Osteocyte (in vitro differentiated cells): ENCODE measurements around the gene GBX2. TPM values are rescaled to one million over a fixed set of nuclear protein-coding genes. Genes with fewer than 3 reads are reported as not detected.

Experiments
- DNase-seq: peaks from one replicate; pipeline ENCODE4 v3.0.0; 2021; ENCODE audit warnings: mixed read lengths; ENCODE audit not compliant: unreplicated experiment; ENCODE audit errors: extremely low spot score
- H3K27ac Mint-ChIP-seq: one replicate; pipeline ENCODE4 v1.8.0; 2021; ENCODE audit warnings: mild to moderate bottlenecking, mixed read lengths; ENCODE audit not compliant: unreplicated experiment
- H3K27me3 Mint-ChIP-seq: one replicate; pipeline ENCODE4 v1.8.0; 2021; ENCODE audit warnings: mixed read lengths; ENCODE audit not compliant: unreplicated experiment
- H3K36me3 Mint-ChIP-seq: one replicate; pipeline ENCODE4 v1.8.0; 2021; ENCODE audit warnings: mixed read lengths; ENCODE audit not compliant: unreplicated experiment
- H3K4me1 Mint-ChIP-seq: one replicate; pipeline ENCODE4 v1.8.0; 2021; ENCODE audit warnings: mixed read lengths; ENCODE audit not compliant: unreplicated experiment
- H3K4me3 Mint-ChIP-seq: one replicate; pipeline ENCODE4 v1.8.0; 2021; ENCODE audit warnings: mild to moderate bottlenecking, moderate library complexity, mixed read lengths; ENCODE audit not compliant: unreplicated experiment
- H3K9me3 Mint-ChIP-seq: one replicate; pipeline ENCODE4 v1.8.0; 2021; ENCODE audit warnings: mixed read lengths; ENCODE audit not compliant: unreplicated experiment
- total RNA-seq: library from RNA; stranded (reverse); gene quantifications from 2 replicates; pipeline ENCODE4 v1.2.1, GENCODE V29; 2021
- TF ChIP-seq, protein P1 (sequence below): fragments of 200-600 bp; sonication (generic); IDR thresholded peaks from 2 replicates; pipeline ENCODE4 v1.5.0; 2021; ENCODE audit warnings: antibody characterized with exemption, mild to moderate bottlenecking, moderate library complexity

The GBX2 gene
- total RNA-seq, 1 donor from 2014 or later = 56.5 TPM

DNA sequence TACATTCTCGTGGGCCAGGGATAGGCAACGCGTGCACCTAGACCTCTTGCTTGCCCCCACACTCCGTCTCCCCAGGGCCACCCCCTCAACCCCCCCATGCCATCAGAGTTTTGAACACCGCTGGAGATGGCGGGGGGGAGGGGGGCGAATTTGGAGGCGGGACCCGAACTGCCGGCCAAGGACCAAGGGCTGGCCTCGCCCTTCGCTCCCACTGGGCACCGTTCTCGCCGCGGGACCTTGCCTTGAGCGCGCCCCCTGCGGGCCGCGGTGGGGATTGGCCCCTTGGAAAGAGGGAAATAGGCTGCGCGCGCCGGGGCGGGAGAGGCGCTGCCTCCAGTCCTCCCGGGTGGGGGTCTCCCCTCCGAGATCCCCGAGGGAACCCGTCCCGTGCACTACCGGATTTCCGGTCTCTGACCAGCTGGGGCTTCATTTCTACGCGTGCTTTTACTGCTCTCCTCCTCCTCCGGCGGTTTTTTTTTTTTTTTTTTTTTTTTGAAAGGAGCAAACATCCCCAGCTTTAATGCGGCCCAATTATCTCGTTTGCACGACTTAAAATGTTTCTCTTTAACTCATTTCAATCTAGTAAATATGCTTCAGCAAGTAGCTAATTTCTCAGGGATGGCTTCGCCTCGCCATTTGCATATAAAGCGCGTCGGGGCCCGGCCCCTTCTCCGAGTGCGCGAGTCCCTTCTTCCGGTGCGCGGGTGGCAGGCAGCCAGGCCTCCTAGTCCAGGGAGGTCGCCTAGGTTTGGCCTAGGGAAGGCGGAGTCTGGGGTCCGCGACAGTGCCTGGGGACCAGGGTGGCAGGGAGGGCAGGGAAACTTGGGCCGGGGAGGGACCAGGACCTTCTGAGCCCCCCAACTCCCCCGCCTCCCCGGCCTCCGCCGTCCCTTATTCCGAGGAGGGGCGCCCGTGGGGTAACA lies 10.0 kb upstream of the GBX2 start:
- H3K9me3 Mint-ChIP-seq = no peaks in the 10 kb centered on the region
- peaks cover 3% of the 10 kb centered on the region for H3K36me3 Mint-ChIP-seq
- TF ChIP-seq, protein P1, sequence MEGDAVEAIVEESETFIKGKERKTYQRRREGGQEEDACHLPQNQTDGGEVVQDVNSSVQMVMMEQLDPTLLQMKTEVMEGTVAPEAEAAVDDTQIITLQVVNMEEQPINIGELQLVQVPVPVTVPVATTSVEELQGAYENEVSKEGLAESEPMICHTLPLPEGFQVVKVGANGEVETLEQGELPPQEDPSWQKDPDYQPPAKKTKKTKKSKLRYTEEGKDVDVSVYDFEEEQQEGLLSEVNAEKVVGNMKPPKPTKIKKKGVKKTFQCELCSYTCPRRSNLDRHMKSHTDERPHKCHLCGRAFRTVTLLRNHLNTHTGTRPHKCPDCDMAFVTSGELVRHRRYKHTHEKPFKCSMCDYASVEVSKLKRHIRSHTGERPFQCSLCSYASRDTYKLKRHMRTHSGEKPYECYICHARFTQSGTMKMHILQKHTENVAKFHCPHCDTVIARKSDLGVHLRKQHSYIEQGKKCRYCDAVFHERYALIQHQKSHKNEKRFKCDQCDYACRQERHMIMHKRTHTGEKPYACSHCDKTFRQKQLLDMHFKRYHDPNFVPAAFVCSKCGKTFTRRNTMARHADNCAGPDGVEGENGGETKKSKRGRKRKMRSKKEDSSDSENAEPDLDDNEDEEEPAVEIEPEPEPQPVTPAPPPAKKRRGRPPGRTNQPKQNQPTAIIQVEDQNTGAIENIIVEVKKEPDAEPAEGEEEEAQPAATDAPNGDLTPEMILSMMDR = peak; percentile 88
- H3K4me3 Mint-ChIP-seq = peak overlapping the region; percentile 73
- no peaks in the 10 kb centered on the region for H3K27me3 Mint-ChIP-seq
- peak overlapping the region; percentile 93 for H3K27ac Mint-ChIP-seq
- peaks cover 63% of the 10 kb centered on the region for H3K4me1 Mint-ChIP-seq
- peak; percentile 97 for DNase-seq

DNA sequence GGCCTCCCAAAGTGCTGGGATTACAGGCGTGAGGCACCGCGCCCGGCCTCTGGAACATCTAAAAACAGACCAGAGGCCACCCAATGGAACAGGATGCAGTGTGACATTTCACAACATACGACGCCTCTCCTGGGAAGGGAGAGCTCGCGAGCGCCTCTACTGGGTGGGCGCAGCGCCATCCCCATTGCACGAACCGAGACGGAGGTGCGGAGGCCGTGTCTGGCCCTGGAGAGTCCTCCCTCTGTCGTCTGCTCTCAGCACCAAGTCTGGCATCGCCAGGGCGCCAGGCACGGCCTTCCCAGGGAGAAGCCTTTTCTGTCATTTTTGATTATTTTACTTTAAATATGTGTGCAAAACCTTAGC lies 9.4 kb upstream of the GBX2 start:
- TF ChIP-seq, protein P1 = no peak
- H3K9me3 Mint-ChIP-seq = no peaks in the 10 kb centered on the region
- no peak for DNase-seq

DNA sequence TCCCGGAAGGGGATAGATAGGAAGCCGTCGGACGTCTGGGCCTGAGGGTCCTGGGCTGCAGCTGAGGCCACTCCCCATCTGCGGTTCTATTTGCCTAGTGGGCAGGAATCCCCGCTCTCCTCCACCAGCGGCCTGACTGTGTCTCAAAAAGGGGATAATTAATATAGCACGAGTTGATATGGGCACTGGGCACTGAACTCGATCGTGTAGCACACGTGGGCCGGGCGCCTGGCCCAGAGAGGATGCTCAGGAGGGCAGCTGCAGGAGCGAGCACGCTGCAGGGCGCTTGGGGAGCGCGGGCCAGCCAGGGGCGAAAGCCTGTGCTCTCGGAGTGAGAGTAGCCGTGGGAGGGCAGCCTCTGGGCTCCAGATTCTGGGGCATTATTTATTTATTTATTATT lies 8.8 kb upstream of the GBX2 start:
- DNase-seq = no peak
- TF ChIP-seq, protein P1 = no peak
- peak overlapping the region; percentile 86 for H3K27ac Mint-ChIP-seq
- H3K27me3 Mint-ChIP-seq = no peaks in the 10 kb centered on the region
- no peak overlapping the region for H3K4me3 Mint-ChIP-seq
- H3K36me3 Mint-ChIP-seq = no peaks in the 10 kb centered on the region
- peaks cover 71% of the 10 kb centered on the region for H3K4me1 Mint-ChIP-seq
- no peaks in the 10 kb centered on the region for H3K9me3 Mint-ChIP-seq

More for the DNA sequence above, 9.4 kb upstream of the GBX2 start:
- Mint-ChIP-seq H3K36me3 (peaks cover 1% of the 10 kb centered on the region), H3K4me3 (peak overlapping the region; percentile 73), H3K4me1 (peaks cover 65% of the 10 kb centered on the region), H3K27me3 (no peaks in the 10 kb centered on the region), H3K27ac (peak overlapping the region; percentile 93)

DNA sequence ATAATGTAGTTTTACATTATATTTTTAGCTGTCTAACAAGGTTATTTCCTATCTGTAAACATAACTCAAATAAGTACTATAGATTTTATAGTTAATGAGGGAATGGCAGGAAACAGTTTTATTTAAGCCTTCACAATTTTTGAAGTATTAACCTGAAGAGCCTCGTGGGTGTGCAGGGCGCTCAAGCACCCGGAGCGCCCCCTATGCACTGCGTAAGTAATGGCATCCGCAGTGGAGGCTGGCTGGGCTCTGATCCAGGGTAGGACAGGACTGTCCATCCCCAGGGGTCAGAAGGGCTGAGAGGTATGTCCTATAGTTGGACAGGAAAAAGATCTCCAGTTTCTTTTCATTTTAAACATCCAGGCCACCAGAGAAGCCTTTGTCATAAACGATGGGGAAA lies 8.2 kb upstream of the GBX2 start:
- no peak for DNase-seq
- Mint-ChIP-seq H3K4me1 (peaks cover 76% of the 10 kb centered on the region), H3K36me3 (no peaks in the 10 kb centered on the region), H3K27me3 (no peaks in the 10 kb centered on the region), H3K27ac (peak overlapping the region; percentile 86), H3K9me3 (no peaks in the 10 kb centered on the region), H3K4me3 (no peak overlapping the region)
- TF ChIP-seq, protein P1 = peak; percentile 69

DNA sequence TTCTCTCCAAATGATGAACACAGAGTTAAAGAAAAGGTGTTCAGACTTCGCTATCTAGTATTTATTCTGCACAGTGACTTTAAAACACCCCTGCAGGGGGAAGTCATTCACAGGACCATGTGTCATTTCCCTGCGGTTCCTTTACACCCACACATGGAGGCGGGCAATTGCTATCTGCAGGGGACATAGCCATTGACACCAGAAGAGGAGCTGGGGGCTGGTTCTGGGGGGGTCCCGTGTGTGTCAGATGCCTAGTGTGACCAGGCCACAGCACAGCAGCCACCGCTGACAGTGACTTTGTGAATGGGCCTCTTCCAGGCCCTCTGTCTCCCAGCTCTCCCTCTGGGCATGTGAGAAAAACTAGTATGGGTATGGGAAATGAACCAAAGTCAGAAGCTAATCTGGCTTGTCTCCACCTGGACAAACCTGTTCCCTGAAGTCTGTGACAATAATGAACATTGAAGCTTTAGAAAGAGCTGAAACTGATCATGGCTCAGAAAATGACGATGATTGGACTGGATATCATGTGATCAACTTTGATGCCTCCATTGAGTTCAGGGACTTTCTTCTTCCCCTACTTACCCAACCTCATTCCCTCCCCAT lies 7.5 kb upstream of the GBX2 start:
- Mint-ChIP-seq H3K4me3 (no peak overlapping the region), H3K27ac (peak overlapping the region; percentile 86), H3K27me3 (no peaks in the 10 kb centered on the region)

More for the DNA sequence above, 7.5 kb upstream of the GBX2 start:
- no peaks in the 10 kb centered on the region for H3K36me3 Mint-ChIP-seq
- H3K9me3 Mint-ChIP-seq = no peaks in the 10 kb centered on the region
- DNase-seq = no peak
- TF ChIP-seq, protein P1 = no peak
- H3K4me1 Mint-ChIP-seq = peaks cover 80% of the 10 kb centered on the region
